WTC11 (cell line): Measurements from ENCODE around the gene CGNL1.
A peak's percentile ranks its signal among the peaks of the same experiment; 100 is the strongest.

Experiments used
- AFF4 ChIP-seq: sonication (generic); formaldehyde crosslinking; IDR thresholded peaks from 2 replicates; pipeline ENCODE4 v1.8.1; 2023; ENCODE audit warnings: mild to moderate bottlenecking, missing genetic modification reagents, borderline replicate concordance
- ATF3 ChIP-seq: sonication (generic); formaldehyde crosslinking; conservative IDR thresholded peaks from 2 replicates; pipeline ENCODE4 v1.8.1; 2022; ENCODE audit warnings: mild to moderate bottlenecking, missing genetic modification reagents
- CTCF ChIP-seq: fragments of 200-600 bp; IDR thresholded peaks from 2 replicates; pipeline ENCODE4 v1.8.0; 2022; ENCODE audit warnings: antibody characterized with exemption
- NR2C2 ChIP-seq: sonication (generic); formaldehyde crosslinking; IDR thresholded peaks from 2 replicates; pipeline ENCODE4 v1.8.0; 2022; ENCODE audit warnings: mild to moderate bottlenecking, missing genetic modification reagents
- TCF7 ChIP-seq: sonication (generic); formaldehyde crosslinking; IDR thresholded peaks from 2 replicates; pipeline ENCODE4 v1.8.0; 2022; ENCODE audit warnings: mild to moderate bottlenecking, low read depth, missing genetic modification reagents, moderate library complexity
- USF1 ChIP-seq: sonication (generic); formaldehyde crosslinking; IDR thresholded peaks from 2 replicates; pipeline ENCODE4 v1.8.0; 2022; ENCODE audit warnings: mild to moderate bottlenecking, missing genetic modification reagents
- USF2 ChIP-seq: sonication (generic); formaldehyde crosslinking; IDR thresholded peaks from 2 replicates; pipeline ENCODE4 v1.8.1; 2023; ENCODE audit warnings: mild to moderate bottlenecking, missing genetic modification reagents, moderate library complexity
- ZNF281 ChIP-seq: sonication (generic); formaldehyde crosslinking; IDR thresholded peaks from 2 replicates; pipeline ENCODE4 v1.8.0; 2023; ENCODE audit warnings: mild to moderate bottlenecking, missing genetic modification reagents

GRCh38 chr15:57541805-57542504, 165.7 kb downstream of the CGNL1 start:
- peak; percentile 60 for TF ChIP-seq CTCF
- no peak for TF ChIP-seq USF1 (CRISPR knock-in tag)
- no peak for TF ChIP-seq AFF4 (CRISPR knock-in tag)
- no peak for TF ChIP-seq ATF3 (CRISPR knock-in tag)
- no peak for TF ChIP-seq NR2C2 (CRISPR knock-in tag)
- TF ChIP-seq ZNF281 (CRISPR knock-in tag) = no peak
- TF ChIP-seq USF2 (CRISPR knock-in tag) = no peak
- TF ChIP-seq TCF7 (CRISPR knock-in tag) = no peak
